CD4-positive, alpha-beta T cell treated with Interleukin-4 for 4 hours (primary cell): ENCODE data around the gene PSD4.

Experiments used
- DNase-seq: peaks from one replicate; pipeline ENCODE4 v3.0.0-alpha.2; 2020

Gene PSD4

GRCh38 chr2:113186433-113186796, 12.6 kb downstream of the PSD4 start:
- DNase-seq: no peak

- no peak for DNase-seq
Observed at GRCh38 chr2:113187771-113188170, 14.0 kb downstream of the PSD4 start.

GRCh38 chr2:113190871-113191270, 17.1 kb downstream of the PSD4 start:
- DNase-seq: no peak

GRCh38 chr2:113192459-113193100, 18.8 kb downstream of the PSD4 start:
- DNase-seq: no peak

GRCh38 chr2:113195923-113196501, 22.2 kb downstream of the PSD4 start:
- DNase-seq: no peak

- no peak for DNase-seq
Observed at GRCh38 chr2:113196839-113197238, 23.1 kb downstream of the PSD4 start.

- no peak for DNase-seq
Observed at GRCh38 chr2:113197347-113198047, 23.7 kb downstream of the PSD4 start.

- no peak for DNase-seq
Observed at GRCh38 chr2:113198048-113198789, 24.4 kb downstream of the PSD4 start.

GRCh38 chr2:113198790-113199612, 25.2 kb downstream of the PSD4 start:
- DNase-seq: peak; percentile 44

GRCh38 chr2:113200236-113200635, 26.5 kb downstream of the PSD4 start:
- no peak for DNase-seq

GRCh38 chr2:113200736-113201490, 27.1 kb downstream of the PSD4 start:
- no peak for DNase-seq

- DNase-seq: no peak
Observed at GRCh38 chr2:113201496-113202304, 27.9 kb downstream of the PSD4 start.

GRCh38 chr2:113202305-113203216, 28.8 kb downstream of the PSD4 start:
- no peak for DNase-seq

- DNase-seq: no peak
Observed at GRCh38 chr2:113203217-113203530, 29.4 kb downstream of the PSD4 start.

GRCh38 chr2:113203901-113204519, 30.2 kb downstream of the PSD4 start:
- peak; percentile 75 for DNase-seq

- no peak for DNase-seq
Observed at GRCh38 chr2:113206251-113206650, 32.5 kb downstream of the PSD4 start.

- DNase-seq: no peak
Observed at GRCh38 chr2:113207021-113207420, 33.2 kb downstream of the PSD4 start.

- no peak for DNase-seq
Observed at GRCh38 chr2:113208396-113208795, 34.6 kb downstream of the PSD4 start.

- no peak for DNase-seq
Observed at GRCh38 chr2:113209011-113209645, 35.4 kb downstream of the PSD4 start.
